Parathyroid adenoma (tissue), 2 donors: ENCODE data around the gene VIPR2.
"Not testable (repeated sequence)": the region's sequence is repeated elsewhere in the genome, so short reads cannot be mapped to it uniquely, and the experiment has no call there.

Experiments used
- H2AFZ ChIP-seq: fragments of 300-600 bp; sonication (generic); one replicate; pipeline ENCODE4 v1.7.0; 2017; ENCODE audit warnings: antibody characterized with exemption, mild to moderate bottlenecking
- H3K27ac ChIP-seq: fragments of 300-600 bp; sonication (generic); one replicate; pipeline ENCODE4 v1.7.0; 2017
- H3K27me3 ChIP-seq: fragments of 300-600 bp; sonication (generic); one replicate; pipeline ENCODE4 v1.7.0; 2017; ENCODE audit warnings: low read length; ENCODE audit not compliant: control insufficient read depth, insufficient read depth
- H3K36me3 ChIP-seq: fragments of 300-600 bp; sonication (generic); one replicate; pipeline ENCODE4 v1.7.0; 2017; ENCODE audit warnings: low read length; ENCODE audit not compliant: control insufficient read depth, insufficient read depth
- H3K4me1 ChIP-seq: fragments of 300-600 bp; sonication (generic); one replicate; pipeline ENCODE4 v1.7.0; 2017; ENCODE audit warnings: control low read depth
- H3K4me2 ChIP-seq: fragments of 300-600 bp; sonication (generic); one replicate; pipeline ENCODE4 v1.7.0; 2017; ENCODE audit warnings: low read length
- H3K4me3 ChIP-seq: fragments of 300-600 bp; sonication (generic); one replicate; pipeline ENCODE4 v1.7.0; 2017; ENCODE audit warnings: low read depth, low read length
- H3K79me2 ChIP-seq: fragments of 300-600 bp; sonication (generic); one replicate; pipeline ENCODE4 v1.7.0; 2017; ENCODE audit warnings: control low read depth
- H3K9ac ChIP-seq: fragments of 300-600 bp; sonication (generic); one replicate; pipeline ENCODE4 v1.7.0; 2017; ENCODE audit warnings: mild to moderate bottlenecking
- H3K9me3 ChIP-seq: fragments of 300-600 bp; sonication (generic); one replicate; pipeline ENCODE4 v1.7.0; 2017; ENCODE audit warnings: low read length; ENCODE audit not compliant: control insufficient read depth
- CTCF ChIP-seq: fragments of 300-600 bp; sonication (generic); IDR thresholded peaks from one replicate; pipeline ENCODE4 v1.7.0; 2017; ENCODE audit warnings: antibody characterized with exemption, mild to moderate bottlenecking
- donor health status: primary hyperparathyroidism.

VIPR2 gene

GRCh38 chr7:158988996-158989395 lies 155.7 kb downstream of the VIPR2 start:
- no peak for TF ChIP-seq CTCF
- H3K27ac ChIP-seq = no peak overlapping the region
- no peak overlapping the region for H3K4me3 ChIP-seq
- no peaks in the 10 kb centered on the region for H3K79me2 ChIP-seq
- H3K36me3 ChIP-seq = no peaks in the 10 kb centered on the region
- H3K4me1 ChIP-seq = no peaks in the 10 kb centered on the region
- H2AFZ ChIP-seq = no peak overlapping the region
- no peak overlapping the region for H3K9ac ChIP-seq
- no peaks in the 10 kb centered on the region for H3K9me3 ChIP-seq
- H3K4me2 ChIP-seq = no peak overlapping the region
- H3K27me3 ChIP-seq = no peaks in the 10 kb centered on the region

DNA sequence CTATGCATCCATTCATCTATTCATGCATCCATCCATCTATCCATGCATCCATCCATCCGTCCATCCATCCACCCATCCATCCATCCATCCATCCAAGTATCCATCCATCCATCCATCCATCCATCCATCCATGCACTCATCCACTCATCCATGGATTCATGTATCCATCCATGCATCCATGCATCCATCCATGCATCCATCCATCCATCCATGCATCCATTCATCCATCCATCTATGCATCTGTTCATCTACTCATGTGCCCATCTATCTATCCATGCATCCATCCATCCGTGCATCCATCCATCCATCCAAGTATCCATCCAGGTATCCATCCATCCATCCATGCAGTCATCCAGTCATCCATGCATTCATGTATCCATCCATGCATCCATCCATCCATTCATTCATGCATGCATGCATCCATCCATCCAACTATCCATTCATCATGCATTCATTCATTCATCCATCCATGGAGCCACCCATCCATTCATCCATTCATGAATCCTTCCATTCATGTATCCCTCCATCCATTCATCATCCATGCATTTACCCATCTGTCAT lies 156.3 kb downstream of the VIPR2 start:
- Histone ChIP-seq H3K4me1 (no peaks in the 10 kb centered on the region), H3K9ac (no peak overlapping the region), H3K79me2 (no peaks in the 10 kb centered on the region), H3K4me2 (no peak overlapping the region), H3K27ac (no peak overlapping the region), H3K9me3 (no peaks in the 10 kb centered on the region), H3K4me3 (no peak overlapping the region), H3K27me3 (no peaks in the 10 kb centered on the region), H2AFZ (no peak overlapping the region), H3K36me3 (no peaks in the 10 kb centered on the region)
- no peak for TF ChIP-seq CTCF

- Histone ChIP-seq H3K4me1 (no peaks in the 10 kb centered on the region), H3K27me3 (no peaks in the 10 kb centered on the region), H3K4me3 (no peak overlapping the region), H3K36me3 (no peaks in the 10 kb centered on the region), H2AFZ (no peak overlapping the region), H3K9me3 (no peaks in the 10 kb centered on the region), H3K27ac (no peak overlapping the region), H3K4me2 (no peak overlapping the region), H3K9ac (no peak overlapping the region), H3K79me2 (no peaks in the 10 kb centered on the region)
- TF ChIP-seq CTCF = no peak
These were observed 157.0 kb downstream of the VIPR2 start for GRCh38 chr7:158987691-158988090.

GRCh38 chr7:158985583-158985982 lies 159.1 kb downstream of the VIPR2 start:
- H3K4me1 ChIP-seq = no peaks in the 10 kb centered on the region
- no peak overlapping the region for H3K9ac ChIP-seq
- no peak for TF ChIP-seq CTCF
- H3K4me3 ChIP-seq = no peak overlapping the region
- no peaks in the 10 kb centered on the region for H3K36me3 ChIP-seq
- no peak overlapping the region for H2AFZ ChIP-seq
- H3K27me3 ChIP-seq = no peaks in the 10 kb centered on the region
- H3K79me2 ChIP-seq = no peaks in the 10 kb centered on the region
- no peaks in the 10 kb centered on the region for H3K9me3 ChIP-seq
- H3K27ac ChIP-seq = no peak overlapping the region
- H3K4me2 ChIP-seq = no peak overlapping the region

DNA sequence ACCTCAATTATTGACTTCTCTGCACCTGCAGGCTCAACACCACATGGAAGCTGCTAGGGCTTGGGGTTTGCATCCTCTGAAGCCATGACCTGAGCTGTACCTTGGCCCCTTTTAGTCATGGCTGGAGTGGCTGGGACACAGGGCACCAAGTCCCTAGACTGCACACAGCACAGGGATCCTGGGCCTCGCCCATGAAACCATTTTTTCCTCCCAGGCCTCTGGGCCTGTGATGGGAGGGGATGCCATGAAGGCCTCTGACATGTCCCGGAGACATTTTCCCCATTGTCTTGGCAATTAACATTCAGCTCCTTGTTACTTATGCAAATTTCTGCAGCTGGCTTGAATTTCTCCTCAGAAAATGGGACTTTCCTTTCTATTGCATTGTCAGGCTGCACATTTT lies 160.7 kb downstream of the VIPR2 start:
- H3K79me2 ChIP-seq, H3K9me3 ChIP-seq, H2AFZ ChIP-seq, H3K4me2 ChIP-seq, H3K27ac ChIP-seq, H3K36me3 ChIP-seq, H3K4me1 ChIP-seq, H3K9ac ChIP-seq, H3K4me3 ChIP-seq, H3K27me3 ChIP-seq: not testable (repeated sequence)

DNA sequence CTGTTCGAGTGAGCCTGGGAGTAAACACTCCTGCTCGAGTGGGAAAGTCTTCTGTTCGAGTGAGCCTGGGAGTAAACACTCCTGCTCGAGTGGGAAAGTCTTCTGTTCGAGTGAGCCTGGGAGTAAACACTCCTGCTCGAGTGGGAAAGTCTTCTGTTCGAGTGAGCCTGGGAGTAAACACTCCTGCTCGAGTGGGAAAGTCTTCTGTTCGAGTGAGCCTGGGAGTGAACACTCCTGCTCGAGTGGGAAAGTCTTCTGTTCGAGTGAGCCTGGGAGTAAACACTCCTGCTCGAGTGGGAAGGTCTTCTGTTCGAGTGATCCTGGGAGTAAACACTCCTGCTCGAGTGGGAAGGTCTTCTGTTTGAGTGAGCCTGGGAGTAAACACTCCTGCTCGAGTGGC lies 162.6 kb downstream of the VIPR2 start:
- not testable (repeated sequence) for H3K79me2 ChIP-seq, H3K27me3 ChIP-seq, H3K36me3 ChIP-seq, H2AFZ ChIP-seq, H3K4me3 ChIP-seq, H3K27ac ChIP-seq, H3K4me2 ChIP-seq, H3K4me1 ChIP-seq, H3K9ac ChIP-seq, H3K9me3 ChIP-seq
